HL-60 (cell line): ENCODE data around the gene PTPRD.

Experiments used
- CTCF ChIP-seq: IDR thresholded peaks from one replicate; pipeline ENCODE4 v1.5.1; 2011; ENCODE audit warnings: low read length, control low read depth, inconsistent platforms; ENCODE audit not compliant: insufficient read depth
- GABPA ChIP-seq: IDR thresholded peaks from 2 replicates; pipeline ENCODE4 v1.6.1; 2012; ENCODE audit warnings: low read depth
- POLR2AphosphoS5 ChIP-seq: IDR thresholded peaks from 2 replicates; pipeline ENCODE4 v1.6.1; 2012; ENCODE audit warnings: low read depth
- TF ChIP-seq, protein P1 (sequence below): IDR thresholded peaks from 2 replicates; pipeline ENCODE4 v1.6.1; 2012; ENCODE audit warnings: low read depth; ENCODE audit not compliant: insufficient replicate concordance

DNA sequence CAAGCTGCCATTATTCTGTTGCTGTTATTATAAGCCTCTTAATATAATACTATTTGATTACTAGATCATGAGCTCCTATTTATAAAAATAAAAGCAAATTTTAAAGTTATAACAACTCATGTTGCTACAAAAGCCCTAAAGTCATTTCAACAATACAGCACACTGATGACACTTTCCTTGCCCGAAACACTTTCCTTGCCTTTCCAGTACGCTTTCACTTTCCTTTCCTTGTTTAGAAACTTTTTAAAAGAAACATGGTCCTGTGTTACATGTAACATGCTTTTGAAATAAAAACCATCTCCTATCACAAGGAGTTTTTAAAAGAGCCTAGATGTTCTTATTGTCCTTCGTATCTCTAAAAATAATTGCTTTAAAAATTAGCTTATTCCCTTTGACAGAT lies 688.4 kb downstream of the PTPRD start:
- TF ChIP-seq GABPA (no peak), CTCF (no peak), POLR2AphosphoS5 (no peak)
- TF ChIP-seq, protein P1, sequence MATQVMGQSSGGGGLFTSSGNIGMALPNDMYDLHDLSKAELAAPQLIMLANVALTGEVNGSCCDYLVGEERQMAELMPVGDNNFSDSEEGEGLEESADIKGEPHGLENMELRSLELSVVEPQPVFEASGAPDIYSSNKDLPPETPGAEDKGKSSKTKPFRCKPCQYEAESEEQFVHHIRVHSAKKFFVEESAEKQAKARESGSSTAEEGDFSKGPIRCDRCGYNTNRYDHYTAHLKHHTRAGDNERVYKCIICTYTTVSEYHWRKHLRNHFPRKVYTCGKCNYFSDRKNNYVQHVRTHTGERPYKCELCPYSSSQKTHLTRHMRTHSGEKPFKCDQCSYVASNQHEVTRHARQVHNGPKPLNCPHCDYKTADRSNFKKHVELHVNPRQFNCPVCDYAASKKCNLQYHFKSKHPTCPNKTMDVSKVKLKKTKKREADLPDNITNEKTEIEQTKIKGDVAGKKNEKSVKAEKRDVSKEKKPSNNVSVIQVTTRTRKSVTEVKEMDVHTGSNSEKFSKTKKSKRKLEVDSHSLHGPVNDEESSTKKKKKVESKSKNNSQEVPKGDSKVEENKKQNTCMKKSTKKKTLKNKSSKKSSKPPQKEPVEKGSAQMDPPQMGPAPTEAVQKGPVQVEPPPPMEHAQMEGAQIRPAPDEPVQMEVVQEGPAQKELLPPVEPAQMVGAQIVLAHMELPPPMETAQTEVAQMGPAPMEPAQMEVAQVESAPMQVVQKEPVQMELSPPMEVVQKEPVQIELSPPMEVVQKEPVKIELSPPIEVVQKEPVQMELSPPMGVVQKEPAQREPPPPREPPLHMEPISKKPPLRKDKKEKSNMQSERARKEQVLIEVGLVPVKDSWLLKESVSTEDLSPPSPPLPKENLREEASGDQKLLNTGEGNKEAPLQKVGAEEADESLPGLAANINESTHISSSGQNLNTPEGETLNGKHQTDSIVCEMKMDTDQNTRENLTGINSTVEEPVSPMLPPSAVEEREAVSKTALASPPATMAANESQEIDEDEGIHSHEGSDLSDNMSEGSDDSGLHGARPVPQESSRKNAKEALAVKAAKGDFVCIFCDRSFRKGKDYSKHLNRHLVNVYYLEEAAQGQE, result no peak
